Peyer's patch (tissue), 4 donors: ENCODE data around the gene SEMA3G. TPM values are rescaled to one million over a fixed set of nuclear protein-coding genes. Genes with fewer than 3 reads are reported as not detected.

ENCODE experiments used
- DNase-seq, 3 donors: peaks; one replicate each; pipeline ENCODE4 v3.0.0-alpha.2; 2017 to 2019
- H3K27ac ChIP-seq, 4 donors: fragments of 200-600 bp; sonication (generic); one replicate each; pipeline ENCODE4 v1.5.1; 2016 to 2019
- H3K27me3 ChIP-seq, 2 donors: fragments of 200-600 bp; sonication (generic); one replicate each; pipeline ENCODE4 v1.5.1; 2019
- H3K36me3 ChIP-seq, 3 donors: fragments of 200-600 bp; sonication (generic); one replicate each; pipeline ENCODE4 v1.5.1; 2016 to 2019
- H3K4me1 ChIP-seq, 4 donors: fragments of 200-600 bp; sonication (generic); one replicate each; pipeline ENCODE4 v1.5.1; 2016 to 2019
- H3K4me3 ChIP-seq, 4 donors: fragments of 200-600 bp; sonication (generic); 1 replicate in 3 of 4; 2 replicates in 1 of 4; pipeline ENCODE4 v1.5.1; 2016 to 2019; ENCODE audit warnings: mild to moderate bottlenecking in 1 of 4
- H3K9me3 ChIP-seq, 4 donors: fragments of 200-600 bp; sonication (generic); one replicate each; pipeline ENCODE4 v1.5.1; 2016 to 2019; ENCODE audit warnings: mild to moderate bottlenecking in 1 of 4
- POLR2A ChIP-seq, 2 donors: fragments of 450-650 bp; IDR thresholded peaks; one replicate each; pipeline ENCODE4 v1.5.1; 2017; ENCODE audit warnings: antibody characterized with exemption in 2 of 2, mild to moderate bottlenecking in 2 of 2, moderate library complexity in 2 of 2
- total RNA-seq, 4 donors: library from RNA; depleted of rRNA; stranded (reverse); fragments of >200 nt; gene quantifications; one replicate each; pipeline ENCODE4 v1.1.0, GENCODE V29; 2016
- TF ChIP-seq, protein P1 (sequence below), 6 experiments: fragments of 450-650 bp in 4 of 6; fragments of 200-600 bp in 2 of 6; sonication (generic) in 1 of 6; IDR thresholded peaks; one replicate each; pipeline ENCODE4 v1.5.1; 2017 to 2019; ENCODE audit warnings: antibody characterized with exemption in 6 of 6, mild to moderate bottlenecking in 3 of 6, moderate library complexity in 1 of 6

Gene SEMA3G
- total RNA-seq, 4 donors from 2014 or later: 18.8 to 24.8 (median 22.0) TPM

DNA sequence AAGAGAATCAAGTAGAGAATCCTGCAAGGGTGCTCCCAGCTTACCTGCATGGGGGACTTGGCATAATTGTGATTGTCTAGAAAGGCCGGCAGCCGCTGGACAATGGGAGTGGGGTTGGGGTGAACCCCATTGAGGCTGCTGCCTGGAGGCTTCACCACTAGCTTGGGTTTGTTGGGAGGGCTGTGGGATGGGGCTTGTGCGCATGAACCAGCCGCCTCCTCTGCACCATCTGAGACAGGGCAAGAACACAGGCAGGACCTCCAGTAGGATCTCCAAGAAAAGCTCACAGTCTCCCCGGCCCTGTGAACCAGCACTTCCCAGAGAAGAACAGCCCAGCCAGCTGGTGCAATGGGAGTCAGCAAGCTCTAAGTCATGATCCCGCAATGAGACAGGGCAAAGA is 39.8 kb downstream of the SEMA3G start:
- Histone ChIP-seq H3K4me3 (no peak overlapping the region), H3K9me3 (no peaks in the 10 kb centered on the region), H3K36me3 (peaks cover 0 to 77% (median 0%) of the 10 kb centered on the region in 3 donors), H3K27ac (no peak overlapping the region), H3K27me3 (no peaks in the 10 kb centered on the region), H3K4me1 (peaks cover 3 to 32% (median 10%) of the 10 kb centered on the region in 4 donors)
- peak in 2 of 3 donors; percentile 24 to 35 for DNase-seq
- no peak for TF ChIP-seq POLR2A (IDR thresholded peaks at IDR 0.05)
- TF ChIP-seq, protein P1, sequence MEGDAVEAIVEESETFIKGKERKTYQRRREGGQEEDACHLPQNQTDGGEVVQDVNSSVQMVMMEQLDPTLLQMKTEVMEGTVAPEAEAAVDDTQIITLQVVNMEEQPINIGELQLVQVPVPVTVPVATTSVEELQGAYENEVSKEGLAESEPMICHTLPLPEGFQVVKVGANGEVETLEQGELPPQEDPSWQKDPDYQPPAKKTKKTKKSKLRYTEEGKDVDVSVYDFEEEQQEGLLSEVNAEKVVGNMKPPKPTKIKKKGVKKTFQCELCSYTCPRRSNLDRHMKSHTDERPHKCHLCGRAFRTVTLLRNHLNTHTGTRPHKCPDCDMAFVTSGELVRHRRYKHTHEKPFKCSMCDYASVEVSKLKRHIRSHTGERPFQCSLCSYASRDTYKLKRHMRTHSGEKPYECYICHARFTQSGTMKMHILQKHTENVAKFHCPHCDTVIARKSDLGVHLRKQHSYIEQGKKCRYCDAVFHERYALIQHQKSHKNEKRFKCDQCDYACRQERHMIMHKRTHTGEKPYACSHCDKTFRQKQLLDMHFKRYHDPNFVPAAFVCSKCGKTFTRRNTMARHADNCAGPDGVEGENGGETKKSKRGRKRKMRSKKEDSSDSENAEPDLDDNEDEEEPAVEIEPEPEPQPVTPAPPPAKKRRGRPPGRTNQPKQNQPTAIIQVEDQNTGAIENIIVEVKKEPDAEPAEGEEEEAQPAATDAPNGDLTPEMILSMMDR (IDR thresholded peaks at IDR 0.05): no peak

DNA sequence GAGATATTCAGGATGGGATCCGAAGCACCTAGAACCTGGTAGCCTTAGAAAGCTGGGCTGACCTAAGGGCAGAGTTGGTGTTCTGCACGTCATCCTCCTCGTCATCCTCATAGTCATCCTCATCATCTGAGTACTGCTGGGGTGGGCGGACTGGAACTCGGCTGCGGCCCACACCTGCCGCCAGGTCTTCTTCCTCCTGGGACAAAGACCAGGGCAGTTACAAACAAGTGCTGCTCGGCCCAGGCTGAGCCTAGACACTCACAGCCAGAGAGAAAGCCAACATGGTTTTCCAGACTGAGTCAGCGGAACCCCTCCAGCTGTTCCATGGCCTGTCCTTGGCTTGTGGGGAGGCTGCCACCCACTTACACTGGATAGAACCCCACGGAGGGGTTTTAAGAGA is 40.5 kb downstream of the SEMA3G start:
- Histone ChIP-seq H3K4me3 (no peak overlapping the region), H3K9me3 (no peaks in the 10 kb centered on the region), H3K27me3 (no peaks in the 10 kb centered on the region), H3K4me1 (peaks cover 3 to 31% (median 8%) of the 10 kb centered on the region in 4 donors), H3K27ac (no peak overlapping the region), H3K36me3 (peaks cover 0 to 82% (median 0%) of the 10 kb centered on the region in 3 donors)
- no peak for TF ChIP-seq POLR2A (IDR thresholded peaks at IDR 0.05)
- TF ChIP-seq, protein P1 (IDR thresholded peaks at IDR 0.05): no peak
- DNase-seq: peak in 2 of 3 donors; percentile 13 to 39

DNA sequence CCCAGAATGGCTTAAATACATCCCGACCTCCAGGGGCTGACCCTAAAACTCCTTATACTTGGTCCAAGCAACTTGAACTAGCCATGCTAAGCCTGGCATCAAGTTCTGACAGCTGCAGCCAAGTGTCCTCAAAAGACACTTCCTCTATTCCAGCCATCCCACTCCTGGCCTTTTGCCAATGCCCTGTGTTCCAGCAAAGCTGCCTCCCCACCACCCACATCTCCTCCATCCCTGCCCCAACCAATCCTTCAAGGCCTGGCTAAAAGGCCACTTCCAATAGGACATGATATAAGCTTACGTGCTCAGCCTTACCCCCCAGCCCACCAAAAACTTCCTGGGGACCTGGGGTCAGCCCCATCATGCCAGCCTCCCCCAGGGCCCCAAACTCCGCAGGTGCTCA is 40.9 kb downstream of the SEMA3G start:
- peaks cover 0 to 82% (median 0%) of the 10 kb centered on the region in 3 donors for H3K36me3 ChIP-seq
- no peak overlapping the region for H3K27ac ChIP-seq
- peaks cover 2 to 27% (median 4%) of the 10 kb centered on the region in 4 donors for H3K4me1 ChIP-seq
- DNase-seq: peak in 2 of 3 donors; percentile 13 to 45
- TF ChIP-seq POLR2A (IDR thresholded peaks at IDR 0.05): no peak
- TF ChIP-seq, protein P1 (IDR thresholded peaks at IDR 0.05): no peak
- no peak overlapping the region for H3K4me3 ChIP-seq
- no peaks in the 10 kb centered on the region for H3K27me3 ChIP-seq
- no peaks in the 10 kb centered on the region for H3K9me3 ChIP-seq

DNA sequence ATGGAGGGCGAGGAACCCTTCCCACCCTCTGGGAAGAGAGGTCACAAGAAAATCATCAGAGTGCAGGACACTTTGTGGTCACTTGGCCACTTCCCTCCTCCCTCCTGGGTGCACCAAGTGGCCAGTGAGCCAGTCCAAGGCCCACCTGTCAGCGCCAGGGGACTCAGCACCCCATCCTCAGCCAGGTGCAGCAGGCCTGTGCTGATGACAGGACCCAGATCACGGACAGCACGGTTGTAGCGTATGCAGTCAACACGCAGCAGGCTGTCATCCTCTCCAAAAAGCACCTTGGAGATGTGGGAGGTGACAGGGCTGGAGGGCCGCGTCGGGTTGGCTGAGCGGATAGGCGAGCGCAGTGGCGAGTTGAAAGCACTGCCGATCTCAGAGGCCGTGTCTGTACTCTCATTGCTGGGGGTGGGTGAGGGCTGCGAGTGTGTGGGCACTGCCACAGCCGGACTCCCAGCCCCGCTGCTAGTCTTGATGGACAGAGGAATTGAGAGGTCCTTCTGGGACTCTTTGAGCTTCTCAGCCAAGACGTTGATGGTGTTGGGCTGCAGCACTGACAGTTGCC is 41.5 kb downstream of the SEMA3G start:
- Histone ChIP-seq H3K4me1 (peaks cover 0 to 21% (median 0%) of the 10 kb centered on the region in 4 donors), H3K4me3 (no peak overlapping the region), H3K27ac (no peak overlapping the region), H3K9me3 (no peaks in the 10 kb centered on the region), H3K36me3 (peaks cover 0 to 82% (median 0%) of the 10 kb centered on the region in 3 donors), H3K27me3 (no peaks in the 10 kb centered on the region)
- DNase-seq: peak in 2 of 3 donors; percentile 29 to 33
- no peak for TF ChIP-seq POLR2A (IDR thresholded peaks at IDR 0.05)
- TF ChIP-seq, protein P1 (IDR thresholded peaks at IDR 0.05): no peak

DNA sequence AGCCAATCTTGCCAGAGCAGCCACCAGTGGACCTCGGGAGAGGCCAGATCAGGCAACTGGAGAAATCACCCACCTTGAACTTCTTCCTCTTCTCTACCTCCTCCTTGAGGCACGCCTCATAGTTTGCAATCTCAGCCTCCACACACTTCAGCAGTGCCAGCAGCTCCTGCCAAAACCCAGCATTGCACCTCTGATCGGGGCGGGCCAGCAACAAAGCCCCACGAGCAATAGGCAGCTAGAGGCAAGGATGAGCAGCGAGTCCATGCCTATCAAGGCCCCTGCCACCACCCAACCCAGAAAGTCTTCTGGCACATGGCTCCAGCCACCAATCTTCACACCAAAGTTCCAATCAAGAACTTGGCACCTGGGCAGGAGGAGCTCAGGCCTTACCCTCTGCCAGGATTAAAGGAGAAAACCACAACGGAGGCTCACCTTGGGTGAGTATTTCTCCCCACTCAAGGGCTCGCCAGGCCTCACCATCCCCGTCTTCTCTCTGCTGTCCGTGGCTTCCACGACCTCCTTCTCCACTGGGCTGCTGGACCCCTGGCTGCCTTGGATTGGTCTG is 42.1 kb downstream of the SEMA3G start:
- Histone ChIP-seq H3K4me1 (peaks cover 0 to 15% (median 0%) of the 10 kb centered on the region in 4 donors), H3K27me3 (no peaks in the 10 kb centered on the region)
- DNase-seq: peak in 2 of 3 donors; percentile 21 to 42

More for the DNA sequence above, 42.1 kb downstream of the SEMA3G start:
- no peaks in the 10 kb centered on the region for H3K9me3 ChIP-seq
- H3K36me3 ChIP-seq: peaks cover 0 to 80% (median 0%) of the 10 kb centered on the region in 3 donors
- no peak overlapping the region for H3K27ac ChIP-seq
- no peak for TF ChIP-seq POLR2A (IDR thresholded peaks at IDR 0.05)
- TF ChIP-seq, protein P1 (IDR thresholded peaks at IDR 0.05): no peak
- no peak overlapping the region for H3K4me3 ChIP-seq
